Islet of Langerhans (tissue), 1 donor: Measurements from ENCODE around the gene IPCEF1.

Experiments
- FAIRE-seq: peaks from one replicate; lab custom pipeline; 2011; peaks lifted over from hg19 to GRCh38; lab: Jason Lieb, UNC

IPCEF1 gene

GRCh38 chr6:154356690-154357089, at the start of gene IPCEF1:
TSS of gene IPCEF1 (minus strand) at chr6:154356803. CDS start at chr6:154265947, 90,856 bp downstream.
- no peak for FAIRE-seq

- FAIRE-seq = no peak
Measured at GRCh38 chr6:154406301-154406700, 49.7 kb upstream of the IPCEF1 start.

DNA sequence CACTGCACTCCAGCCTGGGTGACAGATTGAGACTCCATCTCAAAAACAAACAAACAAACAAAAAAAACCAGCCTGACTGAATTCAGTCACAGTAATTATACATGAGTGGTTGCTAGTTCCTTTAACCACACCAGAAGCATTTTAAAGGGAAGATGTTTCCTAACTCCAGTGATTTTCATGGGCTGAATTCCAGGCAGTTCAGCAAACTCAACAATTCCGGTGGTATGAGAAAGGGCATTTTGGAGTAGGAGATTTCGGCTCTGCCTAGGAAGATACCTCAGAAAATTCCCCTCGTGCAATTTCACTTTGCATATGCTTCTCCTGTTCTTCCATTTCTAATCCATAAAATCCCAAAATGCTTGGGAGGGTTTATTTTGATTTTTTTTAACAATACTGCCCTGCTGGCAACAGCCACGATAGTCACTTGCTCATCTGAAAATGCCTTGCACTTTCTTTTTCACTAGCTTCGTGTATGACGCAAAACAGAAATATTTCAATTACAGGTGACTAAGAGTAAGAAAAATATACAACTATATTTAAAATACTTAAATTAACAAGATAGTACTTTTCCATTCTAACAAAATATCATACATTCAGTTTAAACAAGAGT, 48.3 kb upstream of the IPCEF1 start:
- no peak for FAIRE-seq

- no peak for FAIRE-seq
Measured at GRCh38 chr6:154403788-154404187, 47.2 kb upstream of the IPCEF1 start.

DNA sequence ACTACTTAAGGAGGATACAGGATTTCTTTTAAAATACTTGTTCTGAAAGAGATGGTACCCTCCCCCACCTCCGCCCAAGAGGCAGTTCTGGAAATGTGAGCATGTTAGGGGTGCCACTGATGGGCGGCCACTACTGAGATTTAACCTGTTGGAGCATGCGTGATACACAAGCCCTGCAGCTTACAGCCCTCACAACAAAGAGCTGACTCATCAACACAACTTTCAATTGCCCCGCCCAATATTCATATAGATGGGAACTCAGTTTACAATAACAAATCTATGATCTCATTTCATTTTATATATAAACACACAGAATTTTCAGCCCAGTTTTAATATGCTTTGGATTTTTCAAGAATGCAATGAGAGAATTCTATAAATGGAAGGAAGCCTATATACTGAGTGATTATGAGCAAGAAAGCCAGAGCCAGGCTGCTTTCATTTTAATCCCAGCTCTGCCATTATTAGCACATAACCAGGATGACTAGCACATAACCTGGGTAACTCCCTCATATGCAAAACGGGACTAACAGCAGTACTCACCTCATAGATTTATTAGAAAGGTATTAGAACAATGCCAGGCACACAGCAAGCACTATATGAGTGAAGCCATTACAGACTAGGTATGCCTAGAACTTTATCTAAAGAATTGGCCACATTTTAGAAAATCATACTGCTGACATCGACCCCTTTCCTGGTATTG, 45.6 kb upstream of the IPCEF1 start:
- FAIRE-seq = no peak

- FAIRE-seq = no peak
Measured at GRCh38 chr6:154399097-154399496, 42.5 kb upstream of the IPCEF1 start.

GRCh38 chr6:154397491-154398195, 41.0 kb upstream of the IPCEF1 start:
- no peak for FAIRE-seq

DNA sequence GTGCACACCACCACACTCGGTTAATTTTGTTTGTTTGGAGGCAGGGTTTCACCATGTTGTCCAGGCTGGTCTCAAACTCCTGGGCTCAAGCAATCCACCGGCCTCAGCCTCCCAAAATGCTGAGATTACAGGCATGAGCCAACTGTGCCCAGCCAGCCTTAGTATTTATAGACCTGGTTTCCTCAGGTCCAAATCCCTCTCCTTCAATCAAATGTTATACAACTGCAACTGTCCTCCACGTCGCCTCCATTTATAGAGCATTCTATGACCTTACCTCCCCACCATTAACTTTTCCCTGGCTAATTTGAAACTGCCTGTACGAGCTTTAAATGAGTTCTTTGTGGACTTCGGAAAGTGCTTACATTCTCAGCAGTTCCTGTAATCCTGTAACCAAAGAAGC, 39.3 kb upstream of the IPCEF1 start:
- no peak for FAIRE-seq

GRCh38 chr6:154395316-154395715, 38.7 kb upstream of the IPCEF1 start:
- no peak for FAIRE-seq

DNA sequence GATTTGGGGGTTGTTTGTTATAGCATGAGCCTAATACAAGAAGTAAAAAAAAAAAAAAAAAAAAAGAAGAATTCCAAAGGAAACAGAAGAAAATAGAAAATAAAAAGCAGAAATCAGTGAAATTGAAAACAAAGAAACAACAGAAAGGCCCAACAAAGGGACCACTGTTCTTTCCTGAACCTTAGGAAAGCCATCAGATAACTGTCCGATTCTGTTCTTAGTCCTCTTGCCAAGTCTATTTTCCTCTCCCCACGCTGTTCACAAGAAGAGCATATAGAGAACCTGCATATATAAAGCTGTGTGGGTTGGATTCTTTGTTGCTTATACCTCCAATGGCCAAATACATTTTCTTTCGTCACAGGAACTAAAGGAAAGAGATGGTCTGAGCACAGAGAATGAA, 38.0 kb upstream of the IPCEF1 start:
- FAIRE-seq = no peak

DNA sequence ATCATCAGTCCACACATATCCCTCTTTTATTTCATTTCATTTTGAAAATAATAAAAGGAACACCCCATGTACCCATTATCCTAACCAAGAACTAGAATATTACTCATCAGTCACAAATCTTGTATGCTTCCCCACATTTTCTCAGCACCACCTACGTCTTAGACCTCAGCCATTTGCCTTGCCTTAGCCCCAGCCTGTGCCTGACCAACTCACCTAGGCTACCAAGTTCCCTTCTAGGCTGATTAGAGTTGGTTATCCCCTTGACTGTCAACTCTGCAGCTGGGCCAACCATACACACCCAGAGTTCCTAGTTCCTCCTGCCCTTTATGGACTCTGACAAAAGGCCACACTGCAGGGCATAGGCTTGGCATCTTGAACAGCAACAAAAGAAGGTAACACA, 33.4 kb upstream of the IPCEF1 start:
- FAIRE-seq = no peak

DNA sequence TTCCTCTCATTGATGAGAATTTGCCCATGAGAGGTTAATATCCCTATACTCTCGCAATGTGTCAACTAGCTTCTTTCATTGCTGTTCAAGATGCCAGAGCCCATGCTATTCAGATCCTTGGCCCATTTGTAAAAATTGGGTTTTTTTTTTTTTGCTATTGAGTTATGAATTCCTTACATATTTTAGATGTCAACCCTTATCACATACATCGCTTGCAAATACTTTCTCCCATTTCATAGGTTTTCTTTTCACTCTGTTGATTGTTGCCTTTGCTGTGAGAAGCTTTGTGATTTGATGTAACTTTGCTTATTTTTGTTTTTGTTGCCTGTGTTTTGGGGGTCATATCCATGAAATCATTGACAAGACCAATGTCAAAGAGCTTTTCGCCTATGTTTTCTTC, 32.2 kb upstream of the IPCEF1 start:
- FAIRE-seq = no peak

DNA sequence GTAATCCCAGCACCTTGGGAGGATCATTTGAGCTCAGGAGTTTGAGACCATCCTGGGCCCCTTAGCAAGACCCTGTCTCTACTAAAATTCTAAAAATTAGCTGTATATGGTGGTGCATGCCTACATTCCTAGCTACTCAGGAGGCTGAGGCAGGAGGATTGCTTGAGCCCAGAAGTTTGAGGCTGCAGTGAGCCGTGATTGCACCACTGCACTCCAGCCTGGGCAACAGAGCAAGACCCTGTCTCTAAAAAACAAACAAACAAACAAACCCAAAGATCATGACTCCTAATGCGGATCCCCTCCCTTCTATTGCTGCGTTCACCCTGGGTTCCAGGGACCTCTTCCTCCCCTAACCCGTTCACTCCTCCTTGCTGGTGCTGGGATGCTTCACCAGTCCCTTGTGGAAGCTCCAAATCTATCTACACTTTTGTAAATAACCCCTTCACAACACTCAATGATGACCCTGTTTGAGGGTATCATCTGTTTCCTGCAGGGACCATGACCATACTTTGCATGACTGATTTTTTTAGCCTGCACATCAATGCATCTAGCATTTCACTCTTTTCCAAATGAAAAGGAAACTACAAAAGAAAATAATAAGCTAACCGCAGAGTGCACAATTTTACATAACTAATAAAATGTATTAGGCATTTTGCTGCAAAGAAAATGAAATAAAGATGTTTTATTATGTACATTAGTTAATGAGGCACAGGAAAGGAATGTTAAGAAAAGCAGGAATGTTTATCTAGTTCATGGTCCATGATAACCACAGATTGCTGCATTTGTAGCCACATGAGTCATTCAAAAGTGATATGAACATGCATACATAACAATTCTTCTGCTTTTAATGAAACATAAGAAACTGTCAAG, 30.5 kb upstream of the IPCEF1 start:
- no peak for FAIRE-seq

DNA sequence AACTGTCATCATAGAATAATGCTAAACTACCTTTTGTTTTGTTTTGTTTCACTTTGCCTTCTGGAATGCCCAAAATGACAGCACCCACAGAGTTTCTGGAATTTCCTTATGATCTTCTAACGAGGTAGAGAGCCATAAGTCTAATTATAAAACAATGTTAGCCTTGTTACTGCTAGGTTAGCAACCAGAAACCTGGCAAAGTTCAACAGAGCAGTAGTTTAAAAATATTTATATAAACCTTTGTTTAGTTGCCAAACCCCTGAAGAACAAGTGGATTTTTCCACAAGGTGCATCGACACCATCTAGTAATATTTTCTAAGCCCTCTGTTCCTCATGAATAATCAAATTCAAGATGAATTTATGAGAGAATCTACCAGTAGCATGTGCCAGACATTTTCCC, 27.6 kb upstream of the IPCEF1 start:
- FAIRE-seq = no peak

DNA sequence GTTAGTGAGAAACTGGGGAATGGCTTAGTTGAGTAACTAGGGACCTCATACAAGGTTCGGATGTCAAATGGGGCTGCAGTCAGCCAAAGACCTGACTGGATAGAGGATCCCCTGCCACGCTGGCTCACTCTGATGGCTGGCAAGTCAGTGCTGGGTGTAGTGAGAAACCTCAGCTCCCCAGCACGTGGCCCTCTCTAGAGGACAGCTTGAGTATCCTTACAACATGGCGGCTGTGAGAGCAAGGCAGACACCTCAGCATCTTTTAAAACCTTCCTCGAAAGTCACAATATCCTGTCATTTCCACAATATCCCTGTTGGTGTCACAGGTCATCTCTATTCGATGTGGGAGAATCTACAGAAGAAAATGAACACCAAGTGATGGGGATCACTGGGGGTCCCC, 26.7 kb upstream of the IPCEF1 start:
- no peak for FAIRE-seq

- FAIRE-seq = no peak
Measured at GRCh38 chr6:154382740-154383139, 26.1 kb upstream of the IPCEF1 start.

DNA sequence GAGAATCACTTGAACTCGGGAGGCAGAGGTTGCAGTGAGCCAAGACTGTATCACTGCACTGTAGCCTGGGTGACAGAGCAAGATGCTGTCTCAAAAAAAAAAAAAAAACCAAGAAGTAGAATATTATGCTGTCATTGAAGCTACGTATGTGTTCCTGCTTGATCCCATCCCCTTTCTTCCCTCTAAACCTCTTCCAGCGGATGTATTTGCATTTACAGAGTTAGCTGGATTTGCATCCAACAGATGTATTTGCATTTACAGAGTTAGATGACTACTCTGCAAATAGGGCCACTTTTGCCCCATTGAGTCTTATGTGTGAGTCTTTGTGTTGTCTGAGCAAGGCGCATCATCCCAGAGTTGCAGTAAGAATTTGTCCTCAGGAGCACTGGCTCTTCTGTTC, 24.9 kb upstream of the IPCEF1 start:
- no peak for FAIRE-seq

DNA sequence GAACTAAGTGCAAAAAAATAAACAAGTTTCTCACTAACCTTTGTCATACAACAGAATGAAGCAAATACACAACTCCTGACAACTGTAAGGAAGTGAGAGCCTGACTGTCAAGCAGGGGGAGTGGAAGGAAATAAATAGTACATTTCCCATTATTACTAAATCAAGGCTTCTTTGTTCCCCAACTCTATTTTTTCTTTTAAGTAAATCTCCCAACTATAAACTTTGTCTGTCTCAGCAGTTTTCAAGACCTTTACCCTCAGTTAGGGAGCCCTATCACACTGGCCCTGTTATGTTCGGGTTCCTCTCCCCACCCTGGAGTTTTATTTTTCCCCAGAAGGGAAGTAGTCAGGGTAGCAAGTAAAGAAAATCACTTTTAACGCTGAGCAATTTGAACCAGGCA, 24.1 kb upstream of the IPCEF1 start:
- FAIRE-seq = no peak

GRCh38 chr6:154379585-154379984, 23.0 kb upstream of the IPCEF1 start:
- FAIRE-seq = no peak

GRCh38 chr6:154378518-154378917, 21.9 kb upstream of the IPCEF1 start:
- no peak for FAIRE-seq

- FAIRE-seq = no peak
Measured at GRCh38 chr6:154377726-154378125, 21.1 kb upstream of the IPCEF1 start.

DNA sequence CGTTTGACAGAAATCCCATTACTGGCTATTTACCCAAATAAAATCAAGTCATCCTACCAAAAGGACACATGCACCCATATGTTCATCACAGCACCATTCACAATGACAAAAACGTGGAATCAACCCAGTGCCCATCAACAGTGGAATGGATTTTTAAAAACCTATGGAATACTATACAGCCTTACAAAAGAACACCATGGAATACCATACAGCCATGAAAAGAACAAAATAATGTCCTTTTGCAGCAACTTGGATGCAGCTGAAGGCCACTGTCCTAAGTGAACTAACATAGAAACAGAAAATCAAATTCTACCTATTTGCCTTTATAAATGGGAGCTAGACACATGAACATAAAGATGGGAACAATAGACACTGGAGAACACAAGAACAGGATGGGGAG, 17.4 kb upstream of the IPCEF1 start:
- no peak for FAIRE-seq

DNA sequence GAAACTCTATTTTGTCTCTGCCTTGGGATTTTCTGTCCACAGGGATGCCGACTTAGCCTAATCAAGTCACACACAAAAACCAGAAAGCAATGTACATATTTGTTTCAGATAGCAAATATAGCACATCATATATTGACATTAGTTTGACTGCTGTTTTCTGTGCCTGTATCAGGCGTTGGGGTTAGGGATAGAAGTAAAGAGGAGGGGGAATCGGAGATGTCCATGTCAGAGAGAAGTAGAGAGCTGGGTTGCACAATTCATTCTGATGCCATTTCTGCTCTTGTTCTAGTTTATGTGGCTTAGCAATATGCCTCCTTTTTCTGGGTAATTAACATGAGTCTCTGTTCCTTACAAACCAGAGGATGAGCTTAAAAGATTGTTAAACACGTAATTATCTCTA, 14.7 kb upstream of the IPCEF1 start:
- FAIRE-seq = no peak
